ENCODE results near the gene PIAS4.

PIAS4 gene

GRCh38 chr19:4057931-4058692, 50.6 kb downstream of the PIAS4 start:
- H3K4me2 ChIP-seq (ENCODE audit: low read length), result no peak overlapping the region
- H3K27ac ChIP-seq (ENCODE audit: low read depth, low read length), result no peak overlapping the region
- H3K36me3 ChIP-seq (ENCODE audit: control insufficient read depth, low read length), result peaks cover 65% of the 10 kb centered on the region
- no peaks in the 10 kb centered on the region for H3K9me3 ChIP-seq (ENCODE audit: control insufficient read depth, insufficient read depth, low read length)
- H3K4me3 ChIP-seq (ENCODE audit: low read length), result no peak overlapping the region
- no peaks in the 10 kb centered on the region for H3K27me3 ChIP-seq (ENCODE audit: control insufficient read depth, low read length)
- peaks cover 32% of the 10 kb centered on the region for H3K4me1 ChIP-seq (ENCODE audit: control insufficient read depth, low read length)
- H4K20me1 ChIP-seq (ENCODE audit: control insufficient read depth, insufficient read depth, low read depth, low read length), result peaks cover 37% of the 10 kb centered on the region
- peaks cover 100% of the 10 kb centered on the region for H3K79me2 ChIP-seq (ENCODE audit: control insufficient read depth, low read length)
- H3K9me2 ChIP-seq (replicated peaks; ENCODE audit: control insufficient read depth, low read length), result no peaks in the 10 kb centered on the region
- TF ChIP-seq CTCF (IDR thresholded peaks at IDR 0.05; ENCODE audit: low read depth, low read length, poor library complexity, severe bottlenecking) (no peak), EZH2phosphoT487 (IDR thresholded peaks at IDR 0.05; ENCODE audit: borderline replicate concordance, low read length) (no peak)
- no peaks in the 10 kb centered on the region for H3F3A ChIP-seq (ENCODE audit: control insufficient read depth, insufficient read depth)

- TF ChIP-seq CTCF (IDR thresholded peaks at IDR 0.05; ENCODE audit: low read depth, low read length, poor library complexity, severe bottlenecking), result no peak
- TF ChIP-seq EZH2phosphoT487 (IDR thresholded peaks at IDR 0.05; ENCODE audit: borderline replicate concordance, low read length), result no peak
- Histone ChIP-seq H3K27me3 (ENCODE audit: control insufficient read depth, low read length) (no peaks in the 10 kb centered on the region), H3K27ac (ENCODE audit: low read depth, low read length) (no peak overlapping the region), H3K79me2 (ENCODE audit: control insufficient read depth, low read length) (peaks cover 100% of the 10 kb centered on the region), H4K20me1 (ENCODE audit: control insufficient read depth, insufficient read depth, low read depth, low read length) (peaks cover 44% of the 10 kb centered on the region), H3K9me2 (replicated peaks; ENCODE audit: control insufficient read depth, low read length) (no peaks in the 10 kb centered on the region), H3K4me1 (ENCODE audit: control insufficient read depth, low read length) (peaks cover 40% of the 10 kb centered on the region), H3K4me2 (ENCODE audit: low read length) (no peak overlapping the region), H3K9me3 (ENCODE audit: control insufficient read depth, insufficient read depth, low read length) (no peaks in the 10 kb centered on the region), H3K36me3 (ENCODE audit: control insufficient read depth, low read length) (peaks cover 65% of the 10 kb centered on the region), H3K4me3 (ENCODE audit: low read length) (no peak overlapping the region), H3F3A (ENCODE audit: control insufficient read depth, insufficient read depth) (no peaks in the 10 kb centered on the region)
Measured at GRCh38 chr19:4058693-4059452, 51.3 kb downstream of the PIAS4 start.

- H3K36me3 ChIP-seq (ENCODE audit: control insufficient read depth, low read length), result peaks cover 66% of the 10 kb centered on the region
- H4K20me1 ChIP-seq (ENCODE audit: control insufficient read depth, insufficient read depth, low read depth, low read length), result peaks cover 49% of the 10 kb centered on the region
- H3K27me3 ChIP-seq (ENCODE audit: control insufficient read depth, low read length), result no peaks in the 10 kb centered on the region
- TF ChIP-seq EZH2phosphoT487 (IDR thresholded peaks at IDR 0.05; ENCODE audit: borderline replicate concordance, low read length), result no peak
- no peak for TF ChIP-seq CTCF (IDR thresholded peaks at IDR 0.05; ENCODE audit: low read depth, low read length, poor library complexity, severe bottlenecking)
- H3K27ac ChIP-seq (ENCODE audit: low read depth, low read length), result no peak overlapping the region
- no peak overlapping the region for H3K4me3 ChIP-seq (ENCODE audit: low read length)
- no peaks in the 10 kb centered on the region for H3K9me2 ChIP-seq (replicated peaks; ENCODE audit: control insufficient read depth, low read length)
- no peak overlapping the region for H3K4me2 ChIP-seq (ENCODE audit: low read length)
- H3K9me3 ChIP-seq (ENCODE audit: control insufficient read depth, insufficient read depth, low read length), result no peaks in the 10 kb centered on the region
- no peaks in the 10 kb centered on the region for H3F3A ChIP-seq (ENCODE audit: control insufficient read depth, insufficient read depth)
- H3K79me2 ChIP-seq (ENCODE audit: control insufficient read depth, low read length), result peaks cover 100% of the 10 kb centered on the region
- peaks cover 42% of the 10 kb centered on the region for H3K4me1 ChIP-seq (ENCODE audit: control insufficient read depth, low read length)
Measured at GRCh38 chr19:4059453-4059871, 51.9 kb downstream of the PIAS4 start.
